Measurements from ENCODE around the gene GFI1B. TPM values are rescaled to one million over a fixed set of nuclear protein-coding genes. Genes with fewer than 3 reads are reported as not detected.

GFI1B gene
- total and polyA plus RNA-seq, 10 donors: 0.14 to 4.0 (median 2.1) TPM

- intact Hi-C loops (cut with DNase I; ENCODE audit: low total_unique reads): no loop called here
- 10 to 26% (median 19%) methylated on average over 4 to 9 of the region's 9 CpGs for WGBS, 5 donors
- H3K36me3 ChIP-seq: no peaks in the 10 kb centered on the region
- H3K27me3 ChIP-seq (replicated peaks in 1 of 7): peaks cover 0 to 80% (median 0%) of the 10 kb centered on the region in 7 donors
- H3K4me3 ChIP-seq: no peak overlapping the region
- H3K4me1 ChIP-seq: peaks cover 0 to 45% (median 31%) of the 10 kb centered on the region in 6 donors
- TF ChIP-seq CTCF (IDR thresholded peaks at IDR 0.05 in 8 of 11, conservative IDR thresholded peaks at IDR 0.05 in 3 of 11) (no peak), POLR2A (IDR thresholded peaks at IDR 0.05) (no peak), POLR2AphosphoS5 (IDR thresholded peaks at IDR 0.05) (no peak)
- peak; percentile 35 for DNase-seq
- H3K9me3 ChIP-seq: no peaks in the 10 kb centered on the region
- peak overlapping the region in 5 of 8 donors; percentile 47 to 71 (median 66) for H3K27ac ChIP-seq
Observed at GRCh38 chr9:133003671-133004090, 25.2 kb downstream of the GFI1B start.

- DNase-seq: peak; percentile 81
- intact Hi-C loops (cut with DNase I; ENCODE audit: low total_unique reads): no loop called here
- Histone ChIP-seq H3K4me3 (no peak overlapping the region), H3K36me3 (no peaks in the 10 kb centered on the region), H3K4me1 (peaks cover 0 to 39% (median 28%) of the 10 kb centered on the region in 6 donors), H3K9me3 (no peaks in the 10 kb centered on the region), H3K27ac (peak overlapping the region in 5 of 8 donors; percentile 47 to 71 (median 66)), H3K27me3 (replicated peaks in 1 of 7) (peaks cover 0 to 78% (median 0%) of the 10 kb centered on the region in 7 donors)
- 13 to 24% (median 17%) methylated on average over 7 to 9 of the region's 9 CpGs for WGBS, 5 donors
- no peak for TF ChIP-seq POLR2A (IDR thresholded peaks at IDR 0.05)
- TF ChIP-seq CTCF (IDR thresholded peaks at IDR 0.05 in 8 of 11, conservative IDR thresholded peaks at IDR 0.05 in 3 of 11): no peak
- peak; percentile 42 to 75 (median 60) for TF ChIP-seq POLR2AphosphoS5 (IDR thresholded peaks at IDR 0.05)
Observed at GRCh38 chr9:133004091-133004998, 25.9 kb downstream of the GFI1B start.

- H3K36me3 ChIP-seq: no peaks in the 10 kb centered on the region
- H3K27ac ChIP-seq: peak overlapping the region in 2 of 8 donors; percentile 2 to 66
- H3K9me3 ChIP-seq: peaks cover 0 to under 1% (median 0%) of the 10 kb centered on the region in 8 donors
- peaks cover 0 to 77% (median 0%) of the 10 kb centered on the region in 7 donors for H3K27me3 ChIP-seq (replicated peaks in 1 of 7)
- no peak overlapping the region for H3K4me3 ChIP-seq
- WGBS, 5 donors: 56 to 85% (median 72%) methylated on average over 13 to 14 of the region's 14 CpGs
- intact Hi-C loops (cut with DNase I; ENCODE audit: low total_unique reads): no loop called here
- peaks cover 0 to 33% (median 28%) of the 10 kb centered on the region in 6 donors for H3K4me1 ChIP-seq
- no peak for DNase-seq
- no peak for TF ChIP-seq POLR2A (IDR thresholded peaks at IDR 0.05)
- TF ChIP-seq POLR2AphosphoS5 (IDR thresholded peaks at IDR 0.05): no peak
- TF ChIP-seq CTCF (IDR thresholded peaks at IDR 0.05 in 8 of 11, conservative IDR thresholded peaks at IDR 0.05 in 3 of 11): no peak
Observed at GRCh38 chr9:133004999-133005760, 26.7 kb downstream of the GFI1B start.
